Natural killer cell (primary cell): ENCODE results near the gene NT5C. TPM values are rescaled to one million over a fixed set of nuclear protein-coding genes. Genes with fewer than 3 reads are reported as not detected.

ENCODE experiments used
- ATAC-seq, 3 donors: fragments of 150-1000 bp in 2 of 3; fragments of 200-7000 bp in 1 of 3; cut with Tn5 transposase; 1 replicate in 1 of 3; 2 replicates in 2 of 3; pipeline ENCODE4 v1.10.0; 2021; ENCODE audit warnings: mild to moderate bottlenecking in 2 of 3, moderate library complexity in 2 of 3
- DNase-seq, 2 donors: peaks; one replicate each; pipeline versions ENCODE4 v3.0.0 to v3.0.0-alpha.2; 2013 to 2021; ENCODE audit warnings: mixed read lengths in 1 of 2
- H3K27ac ChIP-seq: one replicate; pipeline ENCODE4 v1.5.1; 2013; ENCODE audit warnings: mild to moderate bottlenecking, low read length
- H3K27me3 ChIP-seq: one replicate; pipeline ENCODE4 v1.6.1; 2013; ENCODE audit warnings: low read length; ENCODE audit not compliant: control insufficient read depth, insufficient read depth
- H3K36me3 ChIP-seq: one replicate; pipeline ENCODE4 v1.6.1; 2013; ENCODE audit warnings: low read length; ENCODE audit not compliant: control insufficient read depth, insufficient read depth
- H3K4me1 ChIP-seq: one replicate; pipeline ENCODE4 v1.6.1; 2013; ENCODE audit warnings: low read length; ENCODE audit not compliant: control insufficient read depth, insufficient read depth
- H3K4me3 ChIP-seq: one replicate; pipeline ENCODE4 v1.5.1; 2013; ENCODE audit warnings: low read length
- H3K9me3 ChIP-seq: one replicate; pipeline ENCODE4 v1.6.1; 2013; ENCODE audit warnings: low read length; ENCODE audit not compliant: control insufficient read depth, insufficient read depth
- H3K27ac Mint-ChIP-seq, 2 donors: one replicate each; pipeline ENCODE4 v1.8.0; 2022; ENCODE audit warnings: mild to moderate bottlenecking in 2 of 2, mixed read lengths in 2 of 2, moderate library complexity in 1 of 2
- H3K27me3 Mint-ChIP-seq, 2 donors: one replicate each; pipeline ENCODE4 v1.8.0; 2022; ENCODE audit warnings: low read depth in 2 of 2, mixed read lengths in 2 of 2
- H3K36me3 Mint-ChIP-seq: one replicate; pipeline ENCODE4 v1.8.0; 2022; ENCODE audit warnings: mixed read lengths
- H3K4me1 Mint-ChIP-seq, 2 donors: one replicate each; pipeline ENCODE4 v1.8.0; 2022; ENCODE audit warnings: mixed read lengths in 2 of 2
- H3K4me3 Mint-ChIP-seq: one replicate; pipeline ENCODE4 v1.8.0; 2022; ENCODE audit warnings: mild to moderate bottlenecking, moderate library complexity, mixed read lengths
- H3K9me3 Mint-ChIP-seq, 2 donors: one replicate each; pipeline ENCODE4 v1.8.0; 2022; ENCODE audit warnings: mixed read lengths in 2 of 2
- WGBS: methylation state at CpG from one replicate; pipeline ENCODE4 v1.1.7; 2013; ENCODE audit warnings: missing lambda C conversion rate; ENCODE audit not compliant: insufficient coverage; 5-methylcytosine and 5-hydroxymethylcytosine counted together
- intact Hi-C: fragments of 100-400 bp; cut with micrococcal nuclease; formaldehyde crosslinking; loops from one replicate; pipeline ENCODE4 v1.14.2; 2022
- total RNA-seq, 4 donors: library from RNA; stranded (reverse); fragments of 120-200 nt in 1 of 4; gene quantifications; one replicate each; pipeline versions ENCODE4 v1.2.3 to v1.2.4, GENCODE V29; 2013 to 2022
- TF ChIP-seq, protein P1 (sequence below): fragments of 200-600 bp; IDR thresholded peaks from one replicate; pipeline ENCODE4 v1.8.0; 2022; ENCODE audit warnings: antibody characterized with exemption

NT5C gene
- total RNA-seq, 3 donors from 2014 or later (not counting 1 experiment from before 2014, with no cell fraction given), result 58.1 to 67.4 (median 61.2) TPM

DNA sequence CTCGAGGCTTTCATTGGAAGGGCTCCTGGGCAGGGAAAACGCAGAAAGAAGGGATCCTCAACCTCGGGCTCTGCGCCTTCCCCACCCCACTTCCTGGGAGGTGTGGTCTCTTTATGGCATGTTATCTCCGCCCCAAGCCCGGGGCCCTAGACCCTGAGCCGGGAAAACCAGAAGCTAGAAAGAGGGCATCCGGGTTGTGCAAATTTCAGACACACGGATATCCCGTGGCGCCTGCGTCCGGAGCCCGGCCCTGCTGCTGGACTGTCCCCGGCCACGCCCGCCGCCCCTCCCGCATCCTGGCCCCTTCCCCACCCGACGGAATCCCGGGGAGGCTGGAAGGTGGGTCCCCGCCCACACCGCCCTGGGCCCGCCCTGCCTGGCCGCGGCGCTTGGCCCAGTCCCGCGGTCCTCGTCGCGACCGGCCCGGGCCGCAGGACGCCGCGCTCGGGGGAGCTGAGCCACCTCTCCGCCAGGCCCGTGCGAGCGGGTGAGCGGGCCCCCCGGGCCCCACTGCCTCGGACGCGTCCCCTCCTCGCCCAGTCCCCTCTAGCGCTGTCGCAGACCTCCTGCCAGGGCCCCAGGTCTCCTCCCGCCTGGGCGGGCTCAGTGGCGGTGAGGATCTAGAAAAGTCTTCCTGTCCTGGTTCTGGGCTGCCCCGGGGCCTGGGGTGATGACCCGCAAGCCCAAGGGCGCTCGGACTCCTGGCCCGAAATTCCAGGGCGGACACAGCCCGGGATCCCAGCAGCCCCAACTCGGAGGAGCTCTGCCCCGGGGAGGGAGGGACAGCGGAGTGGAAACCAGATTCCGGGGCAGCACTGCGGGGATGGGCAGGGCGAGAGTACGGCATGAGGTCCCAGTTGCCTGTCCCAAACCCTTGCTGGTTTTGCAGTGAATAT, 43.7 kb downstream of the NT5C start, which contains the start of gene SLC16A5:
TSS of gene SLC16A5 (plus strand) at position 397 of the 896 bp plus-strand sequence. CDS start 5,683 bp downstream, outside the sequence.
- no peaks in the 10 kb centered on the region for H3K36me3 Mint-ChIP-seq
- peak within 1 kb of the TSS; percentile 43 for H3K4me3 ChIP-seq
- H3K4me1 ChIP-seq, result peaks cover 23% of the 10 kb centered on the region

DNA sequence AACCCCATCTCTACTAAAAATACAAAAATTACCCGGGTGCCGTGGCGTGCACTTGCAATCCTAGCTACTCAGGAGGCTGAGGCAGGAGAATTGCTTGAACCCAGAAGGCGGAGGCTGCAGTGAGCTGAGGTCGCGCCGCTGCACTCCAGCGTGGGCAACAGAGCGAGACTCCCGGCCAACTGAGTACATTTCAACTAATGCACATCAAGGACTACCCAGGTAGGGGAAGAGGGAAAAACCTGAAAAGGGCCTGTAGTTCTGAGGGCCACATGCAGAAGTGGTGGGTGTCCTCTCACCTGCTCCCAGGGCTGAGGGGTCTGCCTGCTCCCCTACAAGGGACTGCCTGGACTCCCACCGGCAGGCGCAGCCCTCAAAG, 44.4 kb downstream of the NT5C start:
- Mint-ChIP-seq H3K9me3 (no peaks in the 10 kb centered on the region), H3K27ac (peak overlapping the region in 1 of 2 donors; percentile 86), H3K4me1 (peaks cover 0 to 27% of the 10 kb centered on the region in 2 donors), H3K36me3 (no peaks in the 10 kb centered on the region), H3K4me3 (peak overlapping the region; percentile 77), H3K27me3 (no peaks in the 10 kb centered on the region)
- Histone ChIP-seq H3K9me3 (no peaks in the 10 kb centered on the region), H3K27me3 (no peaks in the 10 kb centered on the region), H3K4me1 (peaks cover 23% of the 10 kb centered on the region), H3K27ac (no peak overlapping the region), H3K4me3 (peak overlapping the region; percentile 40), H3K36me3 (no peaks in the 10 kb centered on the region)
- DNase-seq (no peak), ATAC-seq (no peak)
- WGBS, result 81% methylated on average over 9 of the region's 12 CpGs
- TF ChIP-seq, protein P1, sequence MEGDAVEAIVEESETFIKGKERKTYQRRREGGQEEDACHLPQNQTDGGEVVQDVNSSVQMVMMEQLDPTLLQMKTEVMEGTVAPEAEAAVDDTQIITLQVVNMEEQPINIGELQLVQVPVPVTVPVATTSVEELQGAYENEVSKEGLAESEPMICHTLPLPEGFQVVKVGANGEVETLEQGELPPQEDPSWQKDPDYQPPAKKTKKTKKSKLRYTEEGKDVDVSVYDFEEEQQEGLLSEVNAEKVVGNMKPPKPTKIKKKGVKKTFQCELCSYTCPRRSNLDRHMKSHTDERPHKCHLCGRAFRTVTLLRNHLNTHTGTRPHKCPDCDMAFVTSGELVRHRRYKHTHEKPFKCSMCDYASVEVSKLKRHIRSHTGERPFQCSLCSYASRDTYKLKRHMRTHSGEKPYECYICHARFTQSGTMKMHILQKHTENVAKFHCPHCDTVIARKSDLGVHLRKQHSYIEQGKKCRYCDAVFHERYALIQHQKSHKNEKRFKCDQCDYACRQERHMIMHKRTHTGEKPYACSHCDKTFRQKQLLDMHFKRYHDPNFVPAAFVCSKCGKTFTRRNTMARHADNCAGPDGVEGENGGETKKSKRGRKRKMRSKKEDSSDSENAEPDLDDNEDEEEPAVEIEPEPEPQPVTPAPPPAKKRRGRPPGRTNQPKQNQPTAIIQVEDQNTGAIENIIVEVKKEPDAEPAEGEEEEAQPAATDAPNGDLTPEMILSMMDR, result no peak
- intact Hi-C loops, result no loop called here

More for the DNA sequence above, 43.7 kb downstream of the NT5C start, which contains the start of gene SLC16A5:
- Histone ChIP-seq H3K27ac (peak within 1 kb of the TSS; percentile 11), H3K9me3 (no peaks in the 10 kb centered on the region), H3K27me3 (no peaks in the 10 kb centered on the region), H3K36me3 (no peaks in the 10 kb centered on the region)
- peak within 1 kb of the TSS; percentile 84 for H3K4me3 Mint-ChIP-seq
- no peaks in the 10 kb centered on the region for H3K9me3 Mint-ChIP-seq
- intact Hi-C loops, result no loop called here
- peaks cover 0 to 33% of the 10 kb centered on the region in 2 donors for H3K4me1 Mint-ChIP-seq
- H3K27ac Mint-ChIP-seq, result peak within 1 kb of the TSS in 1 of 2 donors; percentile 86
- peak; percentile 70 to 75 (median 73) for ATAC-seq
- TF ChIP-seq, protein P1, result no peak
- 4% methylated on average over 68 of the region's 69 CpGs for WGBS
- H3K27me3 Mint-ChIP-seq, result no peaks in the 10 kb centered on the region
- DNase-seq, result peak; percentile 29 to 68

DNA sequence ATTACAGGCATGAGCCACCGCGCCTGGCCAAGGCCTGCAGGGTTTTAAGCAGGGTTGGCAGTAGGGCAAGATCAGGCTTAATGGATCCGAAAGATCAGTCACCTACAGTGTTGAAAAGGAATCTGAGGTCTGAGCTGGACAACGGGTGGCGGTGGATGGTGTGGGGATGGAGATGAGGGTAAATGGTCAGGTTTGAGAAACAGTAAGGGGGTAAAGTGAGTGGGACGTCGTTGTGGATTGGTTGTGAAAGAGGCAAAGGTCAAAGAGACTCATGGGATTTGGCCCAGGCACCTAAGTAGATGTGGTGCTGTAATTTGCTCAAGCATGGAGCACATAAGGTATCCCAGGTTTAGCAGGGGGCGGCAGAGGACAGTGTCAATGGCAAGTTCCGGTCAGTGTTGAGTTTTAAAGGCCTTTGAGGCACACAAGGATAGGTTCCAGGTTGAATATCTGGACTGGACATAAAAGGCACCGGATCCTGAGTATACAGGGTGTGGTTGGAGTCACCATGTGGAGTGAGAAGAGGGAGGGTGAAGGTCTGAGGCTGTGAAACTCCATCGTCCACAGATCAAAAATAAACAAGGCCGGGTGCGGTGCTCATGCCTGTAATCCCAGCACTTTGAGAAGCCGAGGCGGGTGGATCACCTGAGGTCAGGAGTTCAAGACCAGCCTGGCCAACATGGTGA, 44.9 kb downstream of the NT5C start:
- H3K27me3 Mint-ChIP-seq, result no peaks in the 10 kb centered on the region
- peaks cover 0 to 22% of the 10 kb centered on the region in 2 donors for H3K4me1 Mint-ChIP-seq
- DNase-seq (no peak), ATAC-seq (no peak)
- no peaks in the 10 kb centered on the region for H3K27me3 ChIP-seq
- TF ChIP-seq, protein P1, result no peak
- H3K36me3 ChIP-seq, result no peaks in the 10 kb centered on the region
- no peaks in the 10 kb centered on the region for H3K9me3 Mint-ChIP-seq
- WGBS, result 89% methylated on average over 15 of the region's 15 CpGs
- no peak overlapping the region for H3K4me3 ChIP-seq
- H3K27ac Mint-ChIP-seq, result peak overlapping the region in 1 of 2 donors; percentile 86
- no peaks in the 10 kb centered on the region for H3K9me3 ChIP-seq
- H3K27ac ChIP-seq, result no peak overlapping the region
- peak overlapping the region; percentile 77 for H3K4me3 Mint-ChIP-seq
- intact Hi-C loops, result no loop called here
- no peaks in the 10 kb centered on the region for H3K36me3 Mint-ChIP-seq
- peaks cover 21% of the 10 kb centered on the region for H3K4me1 ChIP-seq
